ENCODE data around the gene MYO6.

- TF ChIP-seq, protein P1, sequence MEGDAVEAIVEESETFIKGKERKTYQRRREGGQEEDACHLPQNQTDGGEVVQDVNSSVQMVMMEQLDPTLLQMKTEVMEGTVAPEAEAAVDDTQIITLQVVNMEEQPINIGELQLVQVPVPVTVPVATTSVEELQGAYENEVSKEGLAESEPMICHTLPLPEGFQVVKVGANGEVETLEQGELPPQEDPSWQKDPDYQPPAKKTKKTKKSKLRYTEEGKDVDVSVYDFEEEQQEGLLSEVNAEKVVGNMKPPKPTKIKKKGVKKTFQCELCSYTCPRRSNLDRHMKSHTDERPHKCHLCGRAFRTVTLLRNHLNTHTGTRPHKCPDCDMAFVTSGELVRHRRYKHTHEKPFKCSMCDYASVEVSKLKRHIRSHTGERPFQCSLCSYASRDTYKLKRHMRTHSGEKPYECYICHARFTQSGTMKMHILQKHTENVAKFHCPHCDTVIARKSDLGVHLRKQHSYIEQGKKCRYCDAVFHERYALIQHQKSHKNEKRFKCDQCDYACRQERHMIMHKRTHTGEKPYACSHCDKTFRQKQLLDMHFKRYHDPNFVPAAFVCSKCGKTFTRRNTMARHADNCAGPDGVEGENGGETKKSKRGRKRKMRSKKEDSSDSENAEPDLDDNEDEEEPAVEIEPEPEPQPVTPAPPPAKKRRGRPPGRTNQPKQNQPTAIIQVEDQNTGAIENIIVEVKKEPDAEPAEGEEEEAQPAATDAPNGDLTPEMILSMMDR (IDR thresholded peaks at IDR 0.05; ENCODE audit: borderline replicate concordance, extremely low read depth, low read length, poor library complexity, severe bottlenecking) = no peak
- no peak for TF ChIP-seq EZH2 (IDR thresholded peaks at IDR 0.05; ENCODE audit: borderline replicate concordance, low read depth, low read length, severe bottlenecking)
These were observed 93.7 kb downstream of the MYO6 start for GRCh38 chr6:75842732-75843131.
